Measurements from ENCODE around the gene PRKAG2. TPM values are rescaled to one million over a fixed set of nuclear protein-coding genes. Genes with fewer than 3 reads are reported as not detected.

Gene PRKAG2
- total and polyA plus RNA-seq, 12 donors, result 3.8 to 17.3 (median 10.9) TPM

- intact Hi-C loops (cut with DNase I), result no loop called here
- no peaks in the 10 kb centered on the region for H3K36me3 ChIP-seq (replicated peaks in 1 of 2)
- no peak for DNase-seq
- no peaks in the 10 kb centered on the region for H3K9me3 ChIP-seq (replicated peaks in 1 of 3)
- WGBS, 4 donors, result 71 to 87% (median 73%) methylated on average over 3 to 7 of the region's 7 CpGs
- H3K4me3 ChIP-seq, result no peak overlapping the region
- H3K4me1 ChIP-seq (replicated peaks in 1 of 2), result no peaks in the 10 kb centered on the region
- no peak overlapping the region for H3K27ac ChIP-seq
- TF ChIP-seq POLR2A (IDR thresholded peaks at IDR 0.05) (no peak), CTCF (IDR thresholded peaks at IDR 0.05) (no peak)
- no peaks in the 10 kb centered on the region for H3K27me3 ChIP-seq
Observed at GRCh38 chr7:151857866-151858450, 19.0 kb downstream of the PRKAG2 start.

- no peak for DNase-seq
Observed at GRCh38 chr7:151857412-151857811, 19.5 kb downstream of the PRKAG2 start.

GRCh38 chr7:151856516-151856915, 20.4 kb downstream of the PRKAG2 start:
- Histone ChIP-seq H3K9me3 (replicated peaks in 1 of 3) (no peaks in the 10 kb centered on the region), H3K36me3 (replicated peaks in 1 of 2) (no peaks in the 10 kb centered on the region), H3K27ac (no peak overlapping the region), H3K4me3 (no peak overlapping the region), H3K27me3 (no peaks in the 10 kb centered on the region), H3K4me1 (replicated peaks in 1 of 2) (no peaks in the 10 kb centered on the region)
- TF ChIP-seq POLR2A (IDR thresholded peaks at IDR 0.05) (no peak), CTCF (IDR thresholded peaks at IDR 0.05) (no peak)
- intact Hi-C loops (cut with DNase I), result no loop called here
- DNase-seq, result no peak
- 85 to 93% (median 88%) methylated on average over 16 of the region's 16 CpGs for WGBS, 4 donors

More at GRCh38 chr7:151857412-151857811, 19.5 kb downstream of the PRKAG2 start:
- 90 to 94% (median 93%) methylated on average over 12 of the region's 12 CpGs for WGBS, 4 donors
- H3K36me3 ChIP-seq (replicated peaks in 1 of 2), result no peaks in the 10 kb centered on the region
- H3K4me1 ChIP-seq (replicated peaks in 1 of 2), result no peaks in the 10 kb centered on the region
- H3K4me3 ChIP-seq, result no peak overlapping the region
- no peaks in the 10 kb centered on the region for H3K27me3 ChIP-seq
- H3K9me3 ChIP-seq (replicated peaks in 1 of 3), result no peaks in the 10 kb centered on the region
- TF ChIP-seq CTCF (IDR thresholded peaks at IDR 0.05) (no peak), POLR2A (IDR thresholded peaks at IDR 0.05) (no peak)
- intact Hi-C loops (cut with DNase I), result no loop called here
- H3K27ac ChIP-seq, result no peak overlapping the region

- H3K36me3 ChIP-seq (replicated peaks in 1 of 2), result no peaks in the 10 kb centered on the region
- intact Hi-C loops (cut with DNase I), result no loop called here
- H3K4me1 ChIP-seq (replicated peaks in 1 of 2), result no peaks in the 10 kb centered on the region
- H3K4me3 ChIP-seq, result no peak overlapping the region
- no peaks in the 10 kb centered on the region for H3K9me3 ChIP-seq (replicated peaks in 1 of 3)
- no peak overlapping the region for H3K27ac ChIP-seq
- WGBS, 4 donors, result 75 to 85% (median 85%) methylated on average over 6 to 14 of the region's 14 CpGs
- DNase-seq, result no peak
- no peak for TF ChIP-seq CTCF (IDR thresholded peaks at IDR 0.05)
- TF ChIP-seq POLR2A (IDR thresholded peaks at IDR 0.05), result no peak
- H3K27me3 ChIP-seq, result no peaks in the 10 kb centered on the region
Observed at GRCh38 chr7:151856098-151856497, 20.8 kb downstream of the PRKAG2 start.
